IMR-90 (cell line): ENCODE measurements around the gene HGF. TPM values are rescaled to one million over a fixed set of nuclear protein-coding genes. Genes with fewer than 3 reads are reported as not detected.

Experiments
- ATAC-seq: fragments of 200-7000 bp; cut with Tn5 transposase; 2 replicates; pipeline ENCODE4 v1.9.1; 2020; ENCODE audit warnings: low read depth, mild to moderate bottlenecking, moderate library complexity
- BruUV-seq: library from RNA; stranded (reverse); fragments of 400-500 nt; replicated peaks from 2 replicates; lab custom pipeline; 2021; lab: Mats Ljungman, UMichigan
- CTCF ChIA-PET: fragments of 300-600 bp; formaldehyde crosslinking; extraction: SDS; loops from one replicate; lab custom pipeline; 2021; ENCODE audit warnings: antibody characterized with exemption; lab: Yijun Ruan, JAX
- POLR2A ChIA-PET: fragments of 300-600 bp; sonication (Branson Sonifier 250); formaldehyde crosslinking; loops from one replicate; lab custom pipeline; 2022; ENCODE audit warnings: antibody characterized with exemption; ENCODE audit not compliant: unreplicated experiment; lab: Charles Lee
- DNase-seq: peaks from one replicate; pipeline ENCODE4 v3.0.0; 2013
- H2AFZ ChIP-seq: replicated peaks from 2 replicates; pipeline ENCODE3; 2013; ENCODE audit warnings: low read length, mild to moderate bottlenecking; ENCODE audit not compliant: poor library complexity
- H2AK5ac ChIP-seq: 2 replicates; pipeline ENCODE4 v1.6.1; 2013; ENCODE audit warnings: low read depth, low read length, inconsistent platforms
- H2AK9ac ChIP-seq: replicated peaks from 2 replicates; pipeline ENCODE3; 2013; ENCODE audit warnings: mild to moderate bottlenecking, low read depth, low read length, moderate library complexity; ENCODE audit not compliant: poor library complexity
- H2BK120ac ChIP-seq: 2 replicates; pipeline ENCODE4 v1.6.1; 2013; ENCODE audit warnings: low read depth, low read length, inconsistent platforms
- H2BK15ac ChIP-seq: 3 replicates; pipeline ENCODE4 v1.6.1; 2013; ENCODE audit warnings: low read depth, low read length, inconsistent platforms
- H2BK20ac ChIP-seq: 2 replicates; pipeline ENCODE4 v1.6.1; 2013; ENCODE audit warnings: low read depth, mild to moderate bottlenecking, inconsistent platforms, low read length, moderate library complexity
- H2BK5ac ChIP-seq: 2 replicates; pipeline ENCODE4 v1.6.1; 2013; ENCODE audit warnings: mild to moderate bottlenecking, low read depth, low read length, inconsistent platforms; ENCODE audit not compliant: poor library complexity, severe bottlenecking
- H3K14ac ChIP-seq: replicated peaks from 2 replicates; pipeline ENCODE4 v1.6.1; 2013; ENCODE audit warnings: low read depth, low read length, inconsistent platforms
- H3K18ac ChIP-seq: 2 replicates; pipeline ENCODE4 v1.6.1; 2013; ENCODE audit warnings: low read depth, low read length, control low read depth
- H3K23ac ChIP-seq: 2 replicates; pipeline ENCODE4 v1.6.1; 2013; ENCODE audit warnings: low read depth, low read length, inconsistent platforms
- H3K27ac ChIP-seq: 2 replicates; pipeline ENCODE4 v1.5.1; 2013; ENCODE audit warnings: mild to moderate bottlenecking, control low read depth, low read length; ENCODE audit not compliant: insufficient read depth
- H3K27me3 ChIP-seq: 2 replicates; pipeline ENCODE4 v1.6.1; 2013; ENCODE audit warnings: low read length; ENCODE audit not compliant: control insufficient read depth, insufficient read depth
- H3K36me3 ChIP-seq: 2 replicates; pipeline ENCODE4 v1.6.1; 2013; ENCODE audit warnings: low read length, mixed read lengths; ENCODE audit not compliant: control insufficient read depth, insufficient read depth
- H3K4ac ChIP-seq: 2 replicates; pipeline ENCODE4 v1.6.1; 2013; ENCODE audit warnings: low read depth, low read length, inconsistent platforms
- H3K4me1 ChIP-seq: 2 replicates; pipeline ENCODE4 v1.6.1; 2013; ENCODE audit warnings: low read length, mixed read lengths; ENCODE audit not compliant: control insufficient read depth, insufficient read depth
- H3K4me2 ChIP-seq: 2 replicates; pipeline ENCODE4 v1.6.1; 2013; ENCODE audit warnings: low read depth, mild to moderate bottlenecking, control low read depth, low read length, moderate library complexity
- H3K4me3 ChIP-seq: 2 replicates; pipeline ENCODE4 v1.5.1; 2013; ENCODE audit warnings: low read depth, mild to moderate bottlenecking, control low read depth, low read length, moderate library complexity; ENCODE audit not compliant: insufficient read depth
- H3K56ac ChIP-seq: 2 replicates; pipeline ENCODE4 v1.6.1; 2013; ENCODE audit warnings: low read length, inconsistent platforms; ENCODE audit not compliant: insufficient read depth; ENCODE audit errors: extremely low read depth
- H3K79me1 ChIP-seq, 2 experiments: 2 replicates each; pipeline ENCODE4 v1.6.1; 2013; ENCODE audit warnings: low read length in 2 of 2, inconsistent platforms in 1 of 2, low read depth in 1 of 2
- H3K9ac ChIP-seq: 2 replicates; pipeline ENCODE4 v1.6.1; 2013; ENCODE audit warnings: low read depth, low read length, control low read depth
- H3K9me1 ChIP-seq: 2 replicates; pipeline ENCODE4 v1.6.1; 2013; ENCODE audit warnings: low read length, inconsistent platforms; ENCODE audit not compliant: insufficient read depth
- H3K9me3 ChIP-seq: 2 replicates; pipeline ENCODE4 v1.6.1; 2013; ENCODE audit warnings: low read length; ENCODE audit not compliant: control insufficient read depth, insufficient read depth
- H4K20me1 ChIP-seq: 2 replicates; pipeline ENCODE4 v1.6.1; 2013; ENCODE audit warnings: low read length, inconsistent platforms; ENCODE audit not compliant: insufficient read depth
- H4K5ac ChIP-seq: 2 replicates; pipeline ENCODE4 v1.6.1; 2013; ENCODE audit warnings: mild to moderate bottlenecking, low read depth, low read length, control low read depth
- H4K8ac ChIP-seq, 2 experiments: 2 replicates each; pipeline ENCODE4 v1.6.1; 2013; ENCODE audit warnings: low read depth in 2 of 2, low read length in 2 of 2, control low read depth in 1 of 2, inconsistent platforms in 1 of 2
- H4K91ac ChIP-seq: 2 replicates; pipeline ENCODE4 v1.6.1; 2013; ENCODE audit warnings: low read depth, low read length, inconsistent platforms; ENCODE audit not compliant: insufficient read depth
- NFE2L2 ChIP-seq: fragments of 150-350 bp; IDR thresholded peaks from 2 replicates; pipeline ENCODE4 v1.6.1; 2016; ENCODE audit warnings: low read depth, mild to moderate bottlenecking, low read length
- WGBS, 2 experiments: methylation state at CpG; one replicate each; pipeline versions ENCODE4 v1.1.5 to v1.1.7; 2013; ENCODE audit warnings: missing lambda C conversion rate in 2 of 2; ENCODE audit not compliant: insufficient read length in 1 of 2; ENCODE audit errors: extremely low coverage in 2 of 2; 5-methylcytosine and 5-hydroxymethylcytosine counted together
- dilution Hi-C: fragments of 300-500 bp; cut with HindIII; formaldehyde crosslinking; loops from one replicate; pipeline ENCODE4 v1.14.3; 2018; ENCODE audit warnings: low sequenced_read_pairs; ENCODE audit not compliant: unreplicated experiment
- in situ Hi-C: fragments of 300-500 bp; cut with MboI; formaldehyde crosslinking; loops from 3 replicates; pipeline ENCODE4 v1.14.3; 2019; ENCODE audit warnings: low sequenced_read_pairs, inconsistent platforms, mixed read lengths
- intact Hi-C: fragments of 100-400 bp; cut with micrococcal nuclease; formaldehyde crosslinking; loops from 2 replicates; pipeline ENCODE4 v1.10.0; 2022
- polyA plus RNA-seq, 3 experiments: library from polyadenylated mRNA; depleted of rRNA; stranded (reverse); fragments of >200 nt; gene quantifications; 2 replicates each; pipeline ENCODE4 v1.2.3, GENCODE V29; 2012; ENCODE audit warnings: low replicate concordance in 1 of 3
- total RNA-seq: library from RNA; depleted of rRNA; stranded (reverse); fragments of >200 nt; gene quantifications from 2 replicates; pipeline ENCODE4 v1.2.3, GENCODE V29; 2012
- TF ChIP-seq, protein P1 (sequence below): fragments of 150-350 bp; IDR thresholded peaks from 2 replicates; pipeline ENCODE4 v1.6.1; 2017; ENCODE audit warnings: mild to moderate bottlenecking, antibody characterized with exemption, low read length, low read depth

Gene HGF
- total and polyA plus RNA-seq, 2 of the 4 experiments (the other 2 are of a cell fraction): 16.8 to 50.9 TPM

- no peak overlapping the region for H3K23ac ChIP-seq
- ATAC-seq (peak; percentile 56), DNase-seq (peak; percentile 53)
- H3K79me1 ChIP-seq: no peaks in the 10 kb centered on the region
- H3K4me1 ChIP-seq: peaks cover 7% of the 10 kb centered on the region; the same call in 1 of the 2 replicates
- H2AK5ac ChIP-seq: peak overlapping the region; percentile 36; the same call in 1 of the 2 replicates
- H3K36me3 ChIP-seq: no peaks in the 10 kb centered on the region
- H3K4me2 ChIP-seq: no peak overlapping the region
- H2AFZ ChIP-seq: peak overlapping the region; percentile 48
- ChIA-PET POLR2A (no interaction called here), CTCF (interaction anchor here (1.0 kb wide), 1 partner anchor 31 kb away, joined by 3 read pairs; no protein-coding TSS in a partner anchor)
- no peak overlapping the region; the same call in 2 of the 3 replicates for H2BK15ac ChIP-seq
- TF ChIP-seq, protein P1, sequence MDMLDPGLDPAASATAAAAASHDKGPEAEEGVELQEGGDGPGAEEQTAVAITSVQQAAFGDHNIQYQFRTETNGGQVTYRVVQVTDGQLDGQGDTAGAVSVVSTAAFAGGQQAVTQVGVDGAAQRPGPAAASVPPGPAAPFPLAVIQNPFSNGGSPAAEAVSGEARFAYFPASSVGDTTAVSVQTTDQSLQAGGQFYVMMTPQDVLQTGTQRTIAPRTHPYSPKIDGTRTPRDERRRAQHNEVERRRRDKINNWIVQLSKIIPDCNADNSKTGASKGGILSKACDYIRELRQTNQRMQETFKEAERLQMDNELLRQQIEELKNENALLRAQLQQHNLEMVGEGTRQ: no peak
- peak; percentile 21; the same call in 1 of the 2 replicates for TF ChIP-seq NFE2L2
- peak overlapping the region; percentile 48; the same call in 1 of the 2 replicates for H2BK120ac ChIP-seq
- H4K91ac ChIP-seq: peak overlapping the region; percentile 2; the same call in 1 of the 2 replicates
- H3K4me3 ChIP-seq: no peak overlapping the region
- in situ Hi-C loops: no loop called here
- no peak overlapping the region for H3K27ac ChIP-seq
- peak overlapping the region; percentile 35 for H2BK20ac ChIP-seq
- H3K9me3 ChIP-seq: peaks cover 3% of the 10 kb centered on the region; the same call in 1 of the 2 replicates
- H3K14ac ChIP-seq: peak overlapping the region; percentile 57
- H2AK9ac ChIP-seq: no peak overlapping the region
- intact Hi-C loops: no loop called here
- H4K8ac ChIP-seq: peak overlapping the region; percentile 9 to 47; a peak in 3 of 4 replicates
- H4K5ac ChIP-seq: peak overlapping the region; percentile 21; the same call in 1 of the 2 replicates
- peak overlapping the region; percentile 14; the same call in 1 of the 2 replicates for H3K4ac ChIP-seq
- H3K27me3 ChIP-seq: no peaks in the 10 kb centered on the region
- peak overlapping the region; percentile 40 for H2BK5ac ChIP-seq
- H3K18ac ChIP-seq: peak overlapping the region; percentile 47; the same call in 1 of the 2 replicates
- WGBS, 2 experiments: no CpG with 5 or more reads among the region's 1 CpG
- no peak overlapping the region for H3K56ac ChIP-seq
- H3K9me1 ChIP-seq: no peaks in the 10 kb centered on the region
- no TSS peak for BruUV-seq
- H4K20me1 ChIP-seq: no peaks in the 10 kb centered on the region
- H3K9ac ChIP-seq: no peak overlapping the region
- dilution Hi-C loops: no loop called here
Observed at GRCh38 chr7:81676813-81677212, 93.0 kb downstream of the HGF start.
